GM23338 (cell line): ENCODE results near the gene EXD3. TPM values are rescaled to one million over a fixed set of nuclear protein-coding genes. Genes with fewer than 3 reads are reported as not detected.

Experiments
- ATAC-seq: fragments of 200-7000 bp; cut with Tn5 transposase; 3 replicates; pipeline ENCODE4 v1.9.1; 2020
- DNase-seq: peaks from one replicate; pipeline ENCODE4 v3.0.0-alpha.2; 2015; ENCODE audit warnings: low spot score
- H2AFZ ChIP-seq: fragments of 200-600 bp; sonication (generic); 2 replicates; pipeline ENCODE4 v1.8.0; 2016; ENCODE audit warnings: antibody characterized with exemption, mild to moderate bottlenecking, moderate library complexity
- H3F3A ChIP-seq: fragments of 200-600 bp; sonication (generic); replicated peaks from 2 replicates; pipeline ENCODE4 v1.8.0; 2017; ENCODE audit warnings: antibody characterized with exemption, mixed run types, low read depth
- H3K27ac ChIP-seq: fragments of 200-600 bp; sonication (generic); 2 replicates; pipeline ENCODE4 v1.6.1; 2016; ENCODE audit warnings: low read depth
- H3K27me3 ChIP-seq: fragments of 200-600 bp; sonication (generic); 2 replicates; pipeline ENCODE4 v1.8.0; 2016; ENCODE audit warnings: mild to moderate bottlenecking, mixed run types, moderate library complexity; ENCODE audit not compliant: insufficient read depth
- H3K36me3 ChIP-seq: fragments of 200-600 bp; sonication (generic); 2 replicates; pipeline ENCODE4 v1.8.0; 2016; ENCODE audit warnings: mild to moderate bottlenecking; ENCODE audit not compliant: insufficient read depth
- H3K4me1 ChIP-seq: fragments of 200-600 bp; sonication (generic); 2 replicates; pipeline ENCODE4 v1.8.0; 2016; ENCODE audit warnings: mild to moderate bottlenecking, moderate library complexity; ENCODE audit not compliant: insufficient read depth
- H3K4me2 ChIP-seq: fragments of 200-600 bp; sonication (generic); 2 replicates; pipeline ENCODE4 v1.7.1; 2017; ENCODE audit warnings: mixed run types
- H3K4me3 ChIP-seq: fragments of 200-600 bp; sonication (generic); 2 replicates; pipeline ENCODE4 v1.6.1; 2016; ENCODE audit warnings: mixed run types
- H3K79me2 ChIP-seq: fragments of 200-600 bp; sonication (generic); replicated peaks from 2 replicates; pipeline ENCODE4 v1.8.0; 2017; ENCODE audit warnings: mild to moderate bottlenecking; ENCODE audit not compliant: insufficient read depth
- H3K9me2 ChIP-seq: fragments of 200-600 bp; sonication (generic); 2 replicates; pipeline ENCODE4 v1.8.0; 2017; ENCODE audit not compliant: insufficient read depth
- H4K20me1 ChIP-seq: fragments of 200-600 bp; sonication (generic); replicated peaks from 2 replicates; pipeline ENCODE4 v1.8.0; 2017; ENCODE audit warnings: mild to moderate bottlenecking; ENCODE audit not compliant: insufficient read depth
- H3K27ac Mint-ChIP-seq: 2 replicates; pipeline ENCODE4 v1.8.0; 2020; ENCODE audit warnings: inconsistent platforms, mild to moderate bottlenecking, moderate library complexity, mixed read lengths
- H3K27me3 Mint-ChIP-seq: 3 replicates; pipeline ENCODE4 v1.8.0; 2022; ENCODE audit warnings: low read depth, mild to moderate bottlenecking, moderate library complexity, mixed read lengths, inconsistent platforms; ENCODE audit not compliant: insufficient read depth, poor library complexity
- H3K36me3 Mint-ChIP-seq: 3 replicates; pipeline ENCODE4 v1.8.0; 2021; ENCODE audit warnings: low read depth, mild to moderate bottlenecking, inconsistent platforms, moderate library complexity, mixed read lengths
- H3K4me1 Mint-ChIP-seq: 3 replicates; pipeline ENCODE4 v1.8.0; 2020; ENCODE audit warnings: mild to moderate bottlenecking, inconsistent platforms, mixed read lengths
- H3K4me3 Mint-ChIP-seq: 3 replicates; pipeline ENCODE4 v1.8.0; 2021; ENCODE audit warnings: moderate library complexity, mild to moderate bottlenecking, inconsistent platforms, mixed read lengths
- H3K9me3 Mint-ChIP-seq: 3 replicates; pipeline ENCODE4 v1.8.0; 2020; ENCODE audit warnings: moderate library complexity, mild to moderate bottlenecking, inconsistent platforms, mixed read lengths
- CREB1 ChIP-seq: fragments of 250-450 bp; sonication (Bioruptor Pico); IDR thresholded peaks from 2 replicates; pipeline ENCODE4 v1.5.0; 2020; ENCODE audit warnings: low read depth, mild to moderate bottlenecking, moderate library complexity
- EZH2 ChIP-seq: fragments of 200-600 bp; sonication (generic); IDR thresholded peaks from one replicate; pipeline ENCODE4 v1.8.0; 2017; ENCODE audit warnings: antibody characterized with exemption, mild to moderate bottlenecking, low read depth; ENCODE audit not compliant: unreplicated experiment
- POLR2AphosphoS5 ChIP-seq: IDR thresholded peaks from 2 replicates; pipeline ENCODE4 v1.6.1; 2016; ENCODE audit warnings: antibody characterized with exemption, low read depth
- REST ChIP-seq: IDR thresholded peaks from one replicate; pipeline ENCODE4 v1.6.1; 2018; ENCODE audit warnings: antibody characterized with exemption; ENCODE audit not compliant: unreplicated experiment
- STAT1 ChIP-seq: IDR thresholded peaks from one replicate; pipeline ENCODE4 v1.6.1; 2016; ENCODE audit warnings: antibody characterized with exemption; ENCODE audit not compliant: unreplicated experiment
- ZNF114 ChIP-seq: fragments of 250-450 bp; sonication (Bioruptor Pico); IDR thresholded peaks from 2 replicates; pipeline ENCODE4 v1.5.0; 2020; ENCODE audit warnings: mild to moderate bottlenecking, moderate library complexity
- ZNF331 ChIP-seq: fragments of 250-450 bp; sonication (Bioruptor Pico); IDR thresholded peaks from 2 replicates; pipeline ENCODE4 v1.5.0; 2020; ENCODE audit warnings: low read depth, mild to moderate bottlenecking, moderate library complexity
- polyA plus RNA-seq: library from polyadenylated mRNA; unstranded; fragments of >200 nt; fragmentation: Nextera tagmentation; extraction: Ambion mirVana; gene quantifications from 2 replicates; pipeline ENCODE4 v1.2.1, GENCODE V29; 2016
- total RNA-seq: library from RNA; depleted of rRNA; stranded (reverse); fragments of >200 nt; shearing (Covaris generic); gene quantifications from 2 replicates; pipeline ENCODE4 v1.2.3, GENCODE V29; 2014
- TF ChIP-seq, protein P1 (sequence below), 2 experiments: fragments of 200-600 bp in 1 of 2; sonication (generic) in 1 of 2; conservative IDR thresholded peaks; 2 replicates each; pipeline versions ENCODE4 v1.5.1 to v1.6.1; 2016 to 2017; ENCODE audit warnings: antibody characterized with exemption in 2 of 2, low read depth in 2 of 2, mild to moderate bottlenecking in 2 of 2, moderate library complexity in 1 of 2

EXD3 gene
- total and polyA plus RNA-seq, 2 experiments from 2014 or later: 3.6 to 9.7 TPM

DNA sequence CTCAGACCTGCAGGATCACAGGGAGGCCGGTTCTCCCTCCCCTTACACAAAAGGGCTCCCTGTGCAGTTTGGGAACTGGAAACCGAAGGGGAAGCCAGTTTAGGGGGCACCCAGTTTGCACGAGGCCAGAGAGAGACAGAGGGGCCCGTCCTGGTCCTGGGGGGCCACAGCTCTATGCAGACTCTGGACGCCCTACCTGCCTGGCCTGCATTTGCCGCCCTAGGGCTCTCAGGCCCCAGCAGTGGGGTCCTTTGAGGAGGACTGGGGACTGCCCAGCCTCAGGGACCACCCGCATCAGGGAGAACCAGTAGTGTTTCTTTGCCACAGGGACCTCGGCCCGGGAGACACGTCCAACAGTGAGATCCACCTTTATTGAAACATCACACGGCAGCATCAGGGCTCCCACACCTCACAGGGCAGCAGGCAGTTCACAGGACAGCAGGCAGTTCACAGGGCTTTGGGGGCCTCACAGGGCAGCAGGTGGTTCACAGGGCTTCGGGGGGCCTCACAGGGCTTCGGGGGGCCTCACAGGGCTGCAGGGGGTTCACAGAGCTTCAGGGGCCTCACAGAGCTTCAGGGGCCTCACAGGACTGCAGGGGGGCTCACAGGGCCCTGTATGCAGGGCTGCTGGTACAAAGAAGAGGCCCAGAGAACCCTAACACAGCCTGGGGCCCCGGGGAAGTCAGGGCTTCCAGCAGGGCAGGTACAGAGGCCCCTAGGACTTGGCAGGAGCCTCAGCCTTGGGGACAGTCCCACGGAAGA, 36.8 kb upstream of the EXD3 start:
- H3K27me3 ChIP-seq: no peaks in the 10 kb centered on the region
- H3K9me2 ChIP-seq: no peaks in the 10 kb centered on the region
- no peaks in the 10 kb centered on the region; the same call in 1 of the 2 replicates for H4K20me1 ChIP-seq
- H2AFZ ChIP-seq: peak overlapping the region; percentile 99
- no peaks in the 10 kb centered on the region for H3K36me3 ChIP-seq
- H3K4me3 ChIP-seq: peak overlapping the region; percentile 71; the same call in 1 of the 2 replicates
- DNase-seq: no peak
- H3F3A ChIP-seq: 0 out of 2 replicates have a peak, but pooled peaks cover 2% of the 10 kb centered on the region
- peaks cover 2% of the 10 kb centered on the region; the same call in 1 of the 2 replicates for H3K4me1 ChIP-seq
- Mint-ChIP-seq H3K27ac (no peak overlapping the region), H3K9me3 (no peaks in the 10 kb centered on the region), H3K36me3 (peaks cover 3% of the 10 kb centered on the region; the same call in 1 of the 3 replicates), H3K27me3 (peaks cover 6% of the 10 kb centered on the region), H3K4me1 (peaks cover 3% of the 10 kb centered on the region; the same call in 2 of the 3 replicates), H3K4me3 (peak overlapping the region; percentile 46; the same call in 2 of the 3 replicates)
- TF ChIP-seq POLR2AphosphoS5: no peak
- TF ChIP-seq, protein P1, sequence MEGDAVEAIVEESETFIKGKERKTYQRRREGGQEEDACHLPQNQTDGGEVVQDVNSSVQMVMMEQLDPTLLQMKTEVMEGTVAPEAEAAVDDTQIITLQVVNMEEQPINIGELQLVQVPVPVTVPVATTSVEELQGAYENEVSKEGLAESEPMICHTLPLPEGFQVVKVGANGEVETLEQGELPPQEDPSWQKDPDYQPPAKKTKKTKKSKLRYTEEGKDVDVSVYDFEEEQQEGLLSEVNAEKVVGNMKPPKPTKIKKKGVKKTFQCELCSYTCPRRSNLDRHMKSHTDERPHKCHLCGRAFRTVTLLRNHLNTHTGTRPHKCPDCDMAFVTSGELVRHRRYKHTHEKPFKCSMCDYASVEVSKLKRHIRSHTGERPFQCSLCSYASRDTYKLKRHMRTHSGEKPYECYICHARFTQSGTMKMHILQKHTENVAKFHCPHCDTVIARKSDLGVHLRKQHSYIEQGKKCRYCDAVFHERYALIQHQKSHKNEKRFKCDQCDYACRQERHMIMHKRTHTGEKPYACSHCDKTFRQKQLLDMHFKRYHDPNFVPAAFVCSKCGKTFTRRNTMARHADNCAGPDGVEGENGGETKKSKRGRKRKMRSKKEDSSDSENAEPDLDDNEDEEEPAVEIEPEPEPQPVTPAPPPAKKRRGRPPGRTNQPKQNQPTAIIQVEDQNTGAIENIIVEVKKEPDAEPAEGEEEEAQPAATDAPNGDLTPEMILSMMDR (conservative IDR thresholded peaks at IDR 0.05; ENCODE audit: low read depth in 2 of 2): no peak
- TF ChIP-seq ZNF114 (CRISPR knock-in tag): no peak
- no peak for TF ChIP-seq EZH2
- TF ChIP-seq STAT1: no peak
- TF ChIP-seq ZNF331: no peak
- TF ChIP-seq REST: no peak
- no peak for TF ChIP-seq CREB1 (CRISPR knock-in tag)
- no peak for ATAC-seq
- H3K4me2 ChIP-seq: no peak overlapping the region
- H3K79me2 ChIP-seq: no peaks in the 10 kb centered on the region
- no peak overlapping the region for H3K27ac ChIP-seq

- H3K4me1 Mint-ChIP-seq: peaks cover 8% of the 10 kb centered on the region; the same call in 2 of the 3 replicates
- peak within 1 kb of the TSS; percentile 46 for H3K4me3 Mint-ChIP-seq
- H3K4me2 ChIP-seq: peak within 1 kb of the TSS; percentile 83
- H3K4me1 ChIP-seq: peaks cover 6% of the 10 kb centered on the region; the same call in 1 of the 2 replicates
- H3K9me3 Mint-ChIP-seq: no peaks in the 10 kb centered on the region
- no peaks in the 10 kb centered on the region for H3K79me2 ChIP-seq
- no peaks in the 10 kb centered on the region for H3K36me3 ChIP-seq
- peak within 1 kb of the TSS; percentile 71 for H3K4me3 ChIP-seq
- 0 out of 2 replicates have a peak, but pooled peaks cover 3% of the 10 kb centered on the region for H3F3A ChIP-seq
- H3K27ac ChIP-seq: no peak within 1 kb of the TSS
- no peak for TF ChIP-seq ZNF331
- peak; percentile 98 for TF ChIP-seq CREB1 (CRISPR knock-in tag)
- TF ChIP-seq POLR2AphosphoS5: peak; percentile 56; the same call in 1 of the 2 replicates
- H3K9me2 ChIP-seq: no peaks in the 10 kb centered on the region
- peaks cover 3% of the 10 kb centered on the region; the same call in 1 of the 3 replicates for H3K36me3 Mint-ChIP-seq
- no peak within 1 kb of the TSS for H3K27ac Mint-ChIP-seq
- H4K20me1 ChIP-seq: no peaks in the 10 kb centered on the region; the same call in 1 of the 2 replicates
- H3K27me3 ChIP-seq: no peaks in the 10 kb centered on the region
- H2AFZ ChIP-seq: peak within 1 kb of the TSS; percentile 99
- H3K27me3 Mint-ChIP-seq: peaks cover 6% of the 10 kb centered on the region
- DNase-seq: peak; percentile 96
- peak; percentile 19 for ATAC-seq
Measured at GRCh38 chr9:137459152-137459600, 36.2 kb upstream of the EXD3 start, which contains the start of gene NSMF. TSS of gene NSMF (minus strand) at chr9:137459334. CDS start at chr9:137459102, 232 bp downstream.
